ENCODE measurements around the gene FNBP1.
"Not testable (repeated sequence)": the region's sequence is repeated elsewhere in the genome, so short reads cannot be mapped to it uniquely, and the experiment has no call there.

The FNBP1 gene

DNA sequence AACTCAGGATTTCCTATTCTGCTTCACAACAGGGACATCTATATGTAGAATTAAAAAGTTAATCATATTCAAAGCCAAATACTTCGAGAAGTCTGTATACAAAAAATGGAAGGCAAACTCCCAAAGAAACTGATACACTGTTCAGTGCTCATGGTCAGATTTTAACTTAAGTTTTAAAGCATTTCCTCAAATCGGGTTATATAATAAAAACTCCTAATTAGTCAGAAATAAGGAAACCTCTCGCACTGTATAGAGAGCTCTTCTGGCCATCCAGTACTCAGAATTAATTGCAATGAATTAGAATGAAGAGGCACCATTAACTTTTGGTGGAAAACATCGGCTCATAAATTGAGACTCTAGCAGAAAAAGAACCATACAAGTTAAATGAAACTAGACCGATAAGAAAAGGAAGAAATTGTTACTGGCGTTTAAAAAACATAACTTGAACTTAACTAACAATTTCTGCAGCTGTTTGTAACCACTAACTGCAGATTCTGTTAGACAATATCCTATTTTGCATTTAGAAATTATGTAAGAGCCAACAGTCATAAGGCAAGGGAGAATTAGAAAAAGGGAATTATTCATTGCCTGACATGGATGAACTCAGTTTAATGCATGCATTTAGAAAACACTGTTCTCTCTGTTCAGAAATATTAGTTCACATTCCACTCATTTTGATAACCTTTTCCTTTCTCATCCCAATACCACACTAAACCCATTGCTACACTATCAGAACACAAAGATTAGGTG is 96.6 kb downstream of the FNBP1 start:
- FAIRE-seq, result no peak

DNA sequence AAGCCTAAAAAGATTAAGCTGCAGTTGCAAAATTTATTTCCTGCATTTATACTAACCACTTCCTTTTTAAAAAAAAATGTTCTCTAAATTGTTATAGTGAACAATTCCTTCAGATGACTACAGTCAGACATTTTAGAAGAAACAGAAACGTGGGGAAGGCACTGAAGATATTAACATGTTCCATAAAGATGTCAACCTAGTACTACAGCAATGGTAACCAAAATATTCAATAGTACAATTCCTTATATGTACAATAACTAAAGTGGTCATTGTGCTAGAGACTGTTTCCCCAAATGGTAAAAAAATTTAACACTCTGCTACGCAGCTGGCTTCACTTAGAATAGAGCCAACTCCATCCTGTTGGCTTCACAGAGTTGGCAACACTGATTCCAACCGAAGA is 97.7 kb downstream of the FNBP1 start:
- no peak for FAIRE-seq

DNA sequence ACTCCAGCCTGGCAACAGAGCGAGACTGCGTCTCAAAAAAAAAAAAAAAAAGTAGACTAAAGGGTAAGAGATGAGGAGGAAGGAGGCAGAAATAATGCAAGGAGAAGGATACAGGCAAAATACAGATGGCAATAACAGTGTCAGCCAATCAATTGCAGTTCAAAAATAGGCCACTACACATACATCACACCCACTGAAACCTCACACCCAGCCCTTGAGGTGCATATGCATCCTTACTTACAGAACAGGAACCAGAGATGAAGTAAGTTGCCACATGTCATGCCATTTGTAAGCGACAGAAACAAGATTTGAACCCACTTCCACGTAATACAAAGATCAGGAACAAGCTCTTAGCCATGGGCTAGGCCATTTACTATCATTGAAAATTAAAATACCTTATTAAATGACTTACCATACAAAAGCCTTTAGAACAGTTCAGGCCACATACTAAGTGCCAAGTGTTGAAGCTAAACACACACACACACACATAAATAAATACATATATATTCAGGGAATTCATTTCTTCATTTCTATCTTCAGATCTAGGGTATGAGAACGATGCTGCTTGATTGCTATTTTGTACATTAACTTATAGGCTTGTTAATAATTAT is 98.4 kb downstream of the FNBP1 start:
- no peak for FAIRE-seq

DNA sequence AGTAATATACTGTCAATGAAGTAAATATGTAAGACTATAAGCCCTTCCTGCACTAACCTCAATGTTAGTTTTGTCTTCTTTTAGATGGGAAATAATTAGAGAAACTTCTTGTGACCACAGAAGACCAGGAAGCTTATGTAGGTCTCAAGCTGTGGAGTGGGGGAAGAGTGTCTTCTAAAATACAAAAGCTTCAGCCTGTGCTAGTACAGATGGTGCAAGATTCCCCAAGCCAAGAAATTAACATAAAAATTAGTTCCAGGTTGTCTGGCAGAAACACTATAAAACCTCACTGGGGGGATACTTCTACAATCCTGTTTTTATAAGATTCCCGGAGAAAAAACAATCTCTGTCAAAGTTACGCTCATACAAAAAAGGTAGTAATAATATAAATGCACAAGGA is 103.6 kb downstream of the FNBP1 start:
- no peak for FAIRE-seq

DNA sequence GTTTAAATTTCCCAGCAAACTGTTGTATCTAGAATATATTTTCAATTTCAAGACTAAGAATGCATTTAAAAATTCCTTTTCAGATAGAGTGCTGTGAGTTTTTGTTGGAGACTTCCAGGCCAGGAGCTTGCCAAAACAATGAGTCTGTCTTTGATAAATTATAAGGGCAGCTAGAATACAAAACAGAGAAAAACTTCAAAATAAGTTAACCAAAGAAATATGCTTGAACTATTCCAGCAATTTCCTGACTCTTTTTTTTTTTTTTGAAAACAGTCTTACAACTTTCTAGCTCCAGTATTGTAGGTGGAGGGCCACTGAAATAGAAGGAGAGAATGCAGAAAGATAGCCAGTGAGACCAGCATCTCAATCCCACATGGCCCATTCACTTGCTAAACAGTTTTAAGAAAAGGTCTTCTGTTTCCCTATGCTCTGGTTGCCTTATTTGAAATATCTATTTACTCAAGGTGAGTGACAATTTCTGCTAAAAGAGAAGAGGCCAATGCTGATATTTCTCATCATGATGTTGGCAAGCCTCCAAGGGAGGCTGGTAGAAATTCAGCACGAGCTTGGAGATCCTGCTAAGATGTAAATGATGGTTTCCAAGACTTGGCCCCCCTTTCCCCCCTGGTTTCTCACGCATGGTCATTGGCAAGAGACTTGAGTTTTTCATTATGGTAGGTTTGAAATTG is 104.6 kb downstream of the FNBP1 start:
- FAIRE-seq, result no peak

DNA sequence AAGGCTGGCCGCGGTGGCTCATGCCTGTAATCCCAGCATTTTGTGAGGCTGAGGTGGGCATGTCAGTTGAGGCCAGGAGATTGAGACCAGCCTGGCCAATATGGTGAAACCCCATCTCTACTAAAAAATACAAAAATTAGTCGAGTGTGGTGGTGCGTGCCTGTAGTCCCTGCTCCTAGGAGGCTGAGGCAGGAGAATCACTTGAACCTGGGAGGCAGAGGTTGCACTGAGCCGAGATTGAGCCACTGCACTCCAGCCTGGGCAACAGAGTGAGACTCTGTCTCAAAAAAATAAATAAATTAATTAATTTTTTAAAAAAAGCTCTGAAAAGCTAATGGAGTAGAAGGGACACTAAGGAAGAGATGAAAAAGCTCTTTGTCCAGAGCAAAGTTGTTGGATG is 105.1 kb downstream of the FNBP1 start:
- not testable (repeated sequence) for FAIRE-seq

DNA sequence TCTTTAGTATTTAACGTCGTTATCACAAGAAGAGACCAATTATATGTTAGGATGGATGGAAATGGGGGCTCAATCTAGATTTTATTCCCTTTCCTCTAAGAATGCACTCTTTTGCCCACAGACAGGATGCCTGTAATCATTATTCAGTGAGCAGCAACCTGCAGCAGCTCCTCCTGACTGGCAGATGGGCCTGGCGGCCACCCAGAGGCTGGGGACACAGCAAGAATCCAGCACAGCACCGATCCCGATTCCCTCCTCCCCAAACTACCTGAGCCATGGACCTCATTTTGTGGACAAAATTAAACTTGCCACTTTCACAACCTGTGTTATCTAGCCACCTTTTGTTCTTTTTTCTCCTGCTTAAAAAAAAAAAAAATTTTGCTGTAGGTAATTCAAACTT is 106.8 kb downstream of the FNBP1 start:
- no peak for FAIRE-seq

DNA sequence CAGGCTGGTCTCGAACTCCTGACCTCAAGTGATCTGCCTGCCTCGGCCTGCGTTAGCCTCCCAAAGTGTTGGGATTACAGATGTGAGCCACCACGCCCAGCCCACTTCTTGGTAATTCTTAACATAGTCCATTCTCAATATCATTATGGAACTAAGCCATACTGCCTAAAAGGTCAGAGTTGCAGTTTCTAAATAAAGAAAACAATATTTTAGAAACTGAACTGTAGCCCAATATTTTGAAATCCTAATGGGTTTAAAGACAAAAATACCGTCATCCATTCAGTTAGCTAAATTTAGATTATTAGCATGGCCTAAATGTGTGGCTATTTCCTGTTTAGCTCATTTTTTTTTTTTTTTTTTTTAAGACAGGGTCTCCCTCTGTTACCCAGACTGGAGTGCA is 108.2 kb downstream of the FNBP1 start:
- no peak for FAIRE-seq

DNA sequence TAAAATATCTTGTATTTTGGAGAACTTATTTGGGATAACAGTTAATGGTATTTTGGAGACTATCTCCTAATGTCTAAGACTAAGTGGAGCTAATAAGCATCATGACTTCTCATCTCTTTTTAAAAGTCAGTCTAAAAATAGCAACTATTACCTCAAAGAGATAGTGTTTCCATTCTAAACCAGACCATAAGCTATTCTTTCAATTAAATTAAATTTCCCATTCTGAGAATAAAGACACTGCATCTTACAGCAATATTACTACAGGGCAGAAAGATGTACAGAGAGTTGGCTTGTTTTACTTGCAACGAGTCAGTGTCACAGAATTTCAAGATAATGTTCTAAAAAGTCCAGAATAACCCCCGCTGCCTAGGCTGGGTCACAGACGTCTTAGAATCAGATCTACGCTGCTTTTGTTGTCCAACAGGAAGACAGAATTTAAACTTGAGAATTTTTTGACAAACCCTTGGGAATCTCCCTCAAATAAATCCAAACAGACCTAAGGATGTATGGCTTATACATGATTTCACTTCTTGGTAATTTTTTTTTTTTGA is 108.9 kb downstream of the FNBP1 start:
- no peak for FAIRE-seq

DNA sequence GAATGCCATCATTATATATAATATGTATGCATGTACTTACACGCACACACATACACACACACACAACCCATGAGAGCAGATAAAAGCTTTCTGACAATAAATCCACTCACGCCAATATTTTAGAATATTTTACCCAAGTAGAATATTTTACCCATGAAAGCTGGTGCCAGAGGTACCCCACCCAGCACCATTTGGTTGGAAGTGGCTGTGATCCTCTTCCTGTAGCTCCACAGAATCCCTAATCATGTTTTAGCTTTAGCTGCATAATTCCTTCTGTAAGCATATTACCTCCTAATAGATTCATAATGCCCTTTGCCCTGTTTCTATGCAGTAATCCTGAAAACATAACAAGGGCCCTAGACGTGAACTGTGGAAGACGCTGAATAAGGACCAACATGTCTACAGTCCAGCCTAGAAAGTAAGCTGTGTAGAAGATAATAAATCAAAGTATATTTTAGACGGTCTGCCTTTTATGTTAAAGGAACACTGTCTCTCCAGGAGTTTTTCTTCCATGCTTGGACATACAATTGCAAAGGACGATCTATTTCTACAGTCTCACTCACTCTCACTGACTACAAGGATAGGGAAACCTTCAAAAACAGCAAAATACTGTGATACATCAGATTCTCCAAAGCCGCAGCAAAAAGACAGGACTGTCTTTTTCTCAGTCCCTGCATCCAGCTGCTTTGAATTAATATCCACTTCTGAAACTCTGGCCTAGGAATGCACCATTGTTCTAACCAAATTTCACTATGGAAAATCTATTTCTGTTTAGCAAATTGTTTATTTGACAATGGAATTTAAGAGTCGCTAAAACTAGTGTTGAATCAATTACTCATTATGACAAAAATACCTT is 109.6 kb downstream of the FNBP1 start:
- no peak for FAIRE-seq

DNA sequence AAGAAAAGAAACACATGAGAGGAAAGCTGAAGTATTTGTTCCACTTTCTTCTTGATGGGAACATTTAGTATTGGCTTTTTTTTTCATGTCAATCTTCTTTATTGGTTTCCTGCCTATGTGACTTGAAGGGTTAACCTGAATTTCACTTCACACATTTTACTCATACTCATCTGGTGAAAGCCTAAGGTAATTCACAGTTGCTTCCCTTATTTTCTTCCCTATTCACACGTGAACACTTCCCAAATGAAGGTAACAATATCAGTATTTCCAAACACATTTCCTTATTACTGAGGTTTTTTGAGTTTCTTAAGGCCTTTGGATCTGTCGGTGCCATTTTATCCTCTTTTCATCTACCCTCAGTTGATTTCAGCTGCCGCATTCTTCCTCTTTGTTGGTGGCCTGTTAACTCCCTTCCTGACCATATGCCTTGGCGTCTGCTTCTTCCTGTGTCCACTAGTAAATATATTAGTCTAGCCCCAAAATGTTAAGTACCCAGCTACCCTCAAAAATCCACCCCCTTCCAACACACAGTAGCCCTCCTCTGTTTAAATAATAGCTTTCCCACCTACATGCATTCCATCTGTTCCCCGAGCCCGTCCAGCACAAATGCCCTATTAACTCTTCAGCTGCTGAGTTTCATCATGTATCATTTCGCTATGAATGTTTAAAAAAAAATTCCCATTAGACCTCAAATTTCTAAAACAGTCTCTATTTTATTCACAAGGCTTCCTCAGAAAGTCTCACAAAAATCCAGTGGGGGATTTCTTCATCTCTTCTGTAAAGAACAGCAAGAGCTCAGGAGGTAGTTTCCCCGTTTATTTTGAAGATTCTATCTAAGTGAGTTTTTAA is 110.5 kb downstream of the FNBP1 start:
- FAIRE-seq, result no peak

DNA sequence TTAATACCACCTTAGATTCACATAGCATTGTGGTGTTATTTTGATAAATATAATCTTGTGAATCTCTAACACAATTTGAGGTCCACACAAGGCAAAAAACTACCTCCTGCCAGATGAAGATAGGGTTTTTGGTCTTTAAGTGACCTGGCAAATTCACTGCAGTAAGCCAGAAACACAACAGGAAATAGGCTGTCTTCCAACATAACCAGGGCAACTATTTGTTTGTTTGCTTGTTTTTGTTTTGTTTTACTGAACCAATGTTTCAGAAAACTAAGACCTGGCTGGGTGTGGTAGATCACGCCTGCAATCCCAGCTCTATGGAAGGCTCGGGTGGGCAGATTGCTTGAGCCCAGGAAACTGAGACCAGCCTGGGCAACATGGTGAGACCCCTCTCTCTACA is 112.2 kb downstream of the FNBP1 start:
- FAIRE-seq, result no peak

DNA sequence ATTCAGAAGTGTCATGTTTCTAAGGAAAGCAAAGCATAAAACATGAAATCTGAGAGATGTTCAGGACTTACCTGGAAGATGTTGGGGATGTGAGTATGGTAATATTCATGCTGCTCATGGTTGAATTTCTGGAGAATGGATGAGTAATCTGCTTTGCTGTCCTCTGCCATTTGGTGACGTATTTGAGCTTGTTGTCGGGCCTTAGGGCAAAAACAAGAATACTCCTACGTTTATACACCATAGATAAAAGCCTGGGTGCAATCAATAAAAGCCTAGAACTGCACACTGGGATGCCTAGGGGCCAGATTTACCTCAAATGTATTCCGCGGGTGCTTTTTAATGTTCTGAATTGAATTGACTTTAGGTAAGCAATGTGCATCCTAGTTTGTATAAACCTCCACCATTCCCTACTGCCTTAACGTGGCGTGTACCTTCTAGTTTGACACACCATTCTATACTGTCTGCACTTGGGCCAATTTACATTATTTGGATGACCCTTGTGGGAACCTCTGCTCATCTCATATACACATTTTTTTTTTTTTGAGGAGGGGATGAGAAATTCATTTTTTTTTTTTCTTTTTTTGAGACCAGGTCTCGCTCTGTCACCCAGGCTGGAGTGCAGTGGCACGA is 113.4 kb downstream of the FNBP1 start:
- no peak for FAIRE-seq

DNA sequence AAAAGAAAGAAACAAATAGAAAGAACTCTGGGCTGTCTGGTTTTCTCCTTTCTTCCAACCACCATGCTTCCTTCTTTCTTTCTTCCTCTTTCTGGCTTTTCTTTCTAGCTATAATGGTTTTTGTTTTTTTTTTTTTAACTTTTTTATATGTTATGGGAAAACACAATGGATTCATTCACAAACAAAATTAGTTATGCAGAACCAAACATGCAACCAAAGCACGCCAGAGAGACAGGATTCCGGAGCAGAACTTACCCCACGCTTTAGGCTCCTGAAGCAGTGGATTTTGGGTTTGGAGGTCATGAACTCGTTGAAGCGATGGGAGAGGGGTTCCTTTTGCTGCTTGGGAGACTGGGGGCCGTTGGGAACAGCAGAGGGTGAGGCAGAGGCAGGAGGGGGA is 119.4 kb downstream of the FNBP1 start:
- no peak for FAIRE-seq

DNA sequence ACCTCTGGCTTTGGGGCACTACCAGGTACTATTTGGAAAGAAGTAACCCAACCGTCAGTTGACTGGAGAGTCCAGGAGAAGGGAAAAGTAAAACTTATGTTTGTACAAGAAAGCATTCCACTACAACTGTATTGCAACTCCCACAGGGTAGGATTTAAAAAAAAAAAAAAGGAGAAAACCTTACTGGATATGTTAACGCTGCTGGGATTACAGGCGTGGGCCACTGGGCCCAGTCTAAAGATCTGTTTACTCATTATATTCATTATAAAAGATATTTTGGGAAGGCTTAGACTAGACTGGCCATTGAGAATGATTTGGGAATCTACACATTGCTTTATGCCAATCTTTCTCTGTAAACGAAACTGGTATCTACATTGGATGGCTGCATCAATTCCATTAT is 121.1 kb downstream of the FNBP1 start:
- no peak for FAIRE-seq

DNA sequence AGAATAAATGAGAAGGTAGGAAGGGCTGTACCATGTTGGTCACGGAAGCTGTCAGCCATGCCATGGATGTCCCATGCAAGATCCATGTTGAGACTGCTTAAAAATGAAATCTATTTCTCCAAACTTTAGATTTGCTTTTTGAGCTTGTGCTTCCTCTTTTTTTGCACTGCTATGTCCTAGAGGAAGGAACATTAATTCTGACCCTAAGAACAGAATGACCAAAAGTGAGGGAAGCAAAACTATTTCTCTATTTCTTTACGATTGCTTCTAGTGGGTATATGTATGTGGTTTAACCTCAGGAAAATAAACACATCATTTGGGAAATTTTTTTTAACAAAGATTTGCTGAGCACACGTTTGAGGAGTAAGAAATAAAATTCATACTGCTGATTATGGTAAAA is 123.1 kb downstream of the FNBP1 start:
- no peak for FAIRE-seq

DNA sequence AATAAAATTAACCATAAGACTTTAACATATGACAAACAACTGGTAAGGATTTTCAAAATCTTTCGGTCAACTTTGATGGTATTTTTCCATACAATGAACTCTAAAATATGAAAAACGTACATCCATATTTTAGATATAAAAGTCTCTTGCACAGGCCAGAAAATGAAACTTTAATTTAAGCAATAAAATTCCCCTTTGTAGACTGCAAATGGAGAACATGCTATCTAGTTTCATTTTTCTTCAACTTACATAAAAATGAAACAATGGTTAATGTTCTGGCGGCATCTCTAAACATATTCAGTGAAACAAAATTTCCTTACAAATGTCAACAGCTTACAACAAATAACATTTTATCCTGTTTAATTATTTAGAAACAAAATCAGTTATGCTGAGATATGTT is 123.7 kb downstream of the FNBP1 start:
- FAIRE-seq, result no peak

DNA sequence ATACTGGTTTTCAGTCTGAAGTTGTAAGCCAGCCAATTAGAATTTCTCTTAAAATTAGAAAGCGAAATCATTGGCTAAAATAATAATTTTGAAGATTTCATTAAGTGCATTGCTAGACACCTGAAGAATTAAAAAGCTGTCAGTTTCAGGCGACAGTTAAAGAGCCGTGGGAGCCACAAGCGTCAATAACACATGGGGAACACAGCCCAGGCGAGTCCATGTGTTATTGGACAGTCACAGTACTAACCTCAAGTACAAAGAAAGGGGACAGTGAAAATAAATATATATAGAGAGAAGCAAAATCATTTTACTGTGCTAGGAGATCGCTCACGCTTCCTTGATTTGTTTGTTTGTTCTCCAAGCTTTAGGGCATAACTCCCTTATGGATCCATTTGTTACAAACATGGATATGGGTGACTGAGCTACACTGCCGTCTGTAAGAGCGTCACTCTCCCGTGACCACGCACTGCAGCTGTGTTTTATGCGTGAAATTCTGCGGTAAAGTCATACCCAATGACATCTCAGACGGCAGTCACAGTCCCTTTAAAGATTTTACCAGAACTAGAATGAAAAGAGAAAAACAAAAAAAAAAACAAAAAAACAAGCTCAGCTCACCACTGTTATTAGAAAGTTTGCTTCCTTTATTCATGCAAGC is 124.6 kb downstream of the FNBP1 start:
- FAIRE-seq, result no peak

DNA sequence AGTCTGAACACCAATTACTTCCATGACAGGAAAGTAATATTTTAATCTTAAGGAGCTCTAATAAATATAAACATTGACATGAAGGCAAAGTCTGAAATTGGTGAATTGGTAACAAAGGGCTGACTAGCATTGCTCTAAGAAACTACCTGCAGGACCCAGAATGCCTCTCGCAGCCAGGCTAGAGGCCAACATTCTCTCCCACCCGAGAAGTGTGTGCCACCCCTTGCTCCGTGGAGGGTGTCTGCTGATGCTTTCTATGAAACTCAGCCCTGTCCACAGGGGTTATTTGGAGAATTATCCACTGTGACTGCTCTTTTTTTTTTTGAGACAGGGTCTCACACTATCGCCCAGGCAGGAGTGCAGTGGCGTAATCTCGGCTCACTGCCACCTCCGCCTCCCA is 126.3 kb downstream of the FNBP1 start:
- FAIRE-seq, result no peak

DNA sequence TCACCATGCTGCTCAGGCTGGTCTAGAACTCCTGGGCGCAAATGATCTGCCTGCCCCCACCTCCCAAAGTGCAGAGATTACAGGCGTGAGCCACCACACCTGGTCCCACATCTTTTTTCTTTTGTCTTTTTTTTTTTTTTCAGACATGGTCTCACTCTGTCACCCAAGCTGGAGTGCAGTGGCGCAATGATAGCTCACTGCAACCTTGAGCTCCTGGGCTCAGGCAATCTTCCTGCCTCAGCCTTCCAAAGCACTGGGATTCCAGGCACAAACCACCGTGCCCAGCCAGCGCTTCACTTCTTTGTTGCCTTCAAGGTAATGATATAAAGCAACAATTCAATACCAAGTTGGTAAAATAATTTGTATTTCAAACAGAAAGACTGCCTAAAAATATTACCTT is 128.9 kb downstream of the FNBP1 start:
- no peak for FAIRE-seq

All from A204.1 (cell line).